ENCODE data around the gene PLPP1. TPM values are rescaled to one million over a fixed set of nuclear protein-coding genes. Genes with fewer than 3 reads are reported as not detected.

The PLPP1 gene
- total and polyA plus RNA-seq, 2 experiments from 2014 or later = 39.1 to 97.1 TPM

GRCh38 chr5:55518831-55519390 lies 15.9 kb downstream of the PLPP1 start:
- Mint-ChIP-seq H3K4me1 (peaks cover 27% of the 10 kb centered on the region), H3K27ac (no peak overlapping the region; the same call in 1 of the 2 replicates), H3K36me3 (ENCODE audit: low read depth) (no peaks in the 10 kb centered on the region; the same call in 2 of the 3 replicates)

More at GRCh38 chr5:55518831-55519390, 15.9 kb downstream of the PLPP1 start:
- Histone ChIP-seq H4K20me1 (replicated peaks; ENCODE audit: insufficient read depth) (peaks cover 16% of the 10 kb centered on the region; the same call in 1 of the 2 replicates), H3K27me3 (ENCODE audit: insufficient read depth) (no peaks in the 10 kb centered on the region), H3K36me3 (ENCODE audit: insufficient read depth) (no peaks in the 10 kb centered on the region), H3K4me3 (no peak overlapping the region), H3K27ac (ENCODE audit: low read depth) (0 out of 2 replicates have a peak overlapping the region, but pooled peaks have one; percentile 0), H3K4me1 (ENCODE audit: insufficient read depth) (peaks cover 20% of the 10 kb centered on the region), H3F3A (replicated peaks; ENCODE audit: low read depth) (no peaks in the 10 kb centered on the region), H3K4me2 (no peak overlapping the region), H3K9me2 (ENCODE audit: insufficient read depth) (peaks cover 6% of the 10 kb centered on the region; the same call in 1 of the 2 replicates), H3K79me2 (replicated peaks; ENCODE audit: insufficient read depth) (peaks cover 100% of the 10 kb centered on the region), H2AFZ (no peak overlapping the region)
- no peak for ATAC-seq
- Mint-ChIP-seq H3K27me3 (ENCODE audit: insufficient read depth, low read depth, poor library complexity) (peaks cover 5% of the 10 kb centered on the region), H3K4me3 (no peak overlapping the region), H3K9me3 (no peaks in the 10 kb centered on the region)
- no peak for TF ChIP-seq STAT1 (IDR thresholded peaks at IDR 0.05; ENCODE audit: unreplicated experiment)
- TF ChIP-seq CREB1 (CRISPR knock-in tag; IDR thresholded peaks at IDR 0.05; ENCODE audit: low read depth) = no peak
- TF ChIP-seq JUNB (IDR thresholded peaks at IDR 0.05; ENCODE audit: unreplicated experiment) = no peak
- no peak for TF ChIP-seq ZNF462 (CRISPR knock-in tag; IDR thresholded peaks at IDR 0.05)
- no peak for TF ChIP-seq CTCF (conservative IDR thresholded peaks at IDR 0.05; ENCODE audit: low read depth in 2 of 2)
- no peak for TF ChIP-seq EZH2 (IDR thresholded peaks at IDR 0.05; ENCODE audit: low read depth, unreplicated experiment)
- no peak for TF ChIP-seq ZNF114 (CRISPR knock-in tag; IDR thresholded peaks at IDR 0.05)
- TF ChIP-seq NANOG (IDR thresholded peaks at IDR 0.05; ENCODE audit: borderline replicate concordance) = no peak
- TF ChIP-seq EZH2phosphoT487 (IDR thresholded peaks at IDR 0.05; ENCODE audit: unreplicated experiment) = no peak
- TF ChIP-seq POLR2AphosphoS5 (IDR thresholded peaks at IDR 0.05; ENCODE audit: low read depth) = no peak
- no peak for TF ChIP-seq REST (IDR thresholded peaks at IDR 0.05; ENCODE audit: unreplicated experiment)
- TF ChIP-seq, protein P1, sequence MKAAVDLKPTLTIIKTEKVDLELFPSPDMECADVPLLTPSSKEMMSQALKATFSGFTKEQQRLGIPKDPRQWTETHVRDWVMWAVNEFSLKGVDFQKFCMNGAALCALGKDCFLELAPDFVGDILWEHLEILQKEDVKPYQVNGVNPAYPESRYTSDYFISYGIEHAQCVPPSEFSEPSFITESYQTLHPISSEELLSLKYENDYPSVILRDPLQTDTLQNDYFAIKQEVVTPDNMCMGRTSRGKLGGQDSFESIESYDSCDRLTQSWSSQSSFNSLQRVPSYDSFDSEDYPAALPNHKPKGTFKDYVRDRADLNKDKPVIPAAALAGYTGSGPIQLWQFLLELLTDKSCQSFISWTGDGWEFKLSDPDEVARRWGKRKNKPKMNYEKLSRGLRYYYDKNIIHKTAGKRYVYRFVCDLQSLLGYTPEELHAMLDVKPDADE (IDR thresholded peaks at IDR 0.05) = no peak
- TF ChIP-seq ZNF331 (CRISPR knock-in tag; IDR thresholded peaks at IDR 0.05; ENCODE audit: low read depth) = no peak
- no peak for DNase-seq (ENCODE audit: low spot score)
